PC-3 (cell line): Measurements from ENCODE around the gene TUBGCP6. TPM values are rescaled to one million over a fixed set of nuclear protein-coding genes. Genes with fewer than 3 reads are reported as not detected.

ENCODE experiments used
- ATAC-seq: fragments of 200-7000 bp; cut with Tn5 transposase; 2 replicates; pipeline ENCODE4 v1.9.1; 2020; ENCODE audit warnings: mild to moderate bottlenecking, moderate library complexity
- BruUV-seq: library from RNA; stranded (reverse); fragments of 400-500 nt; replicated peaks from 2 replicates; lab custom pipeline; 2021; lab: Mats Ljungman, UMichigan
- CTCF ChIA-PET: fragments of 300-600 bp; sonication (Branson Sonifier 250); formaldehyde crosslinking; loops from one replicate; lab custom pipeline; 2022; ENCODE audit warnings: antibody characterized with exemption; lab: Charles Lee
- POLR2A ChIA-PET: fragments of 300-600 bp; sonication (Branson Sonifier 250); formaldehyde crosslinking; loops from one replicate; lab custom pipeline; 2022; ENCODE audit warnings: antibody characterized with exemption; ENCODE audit not compliant: unreplicated experiment; lab: Charles Lee
- DNase-seq: peaks from one replicate; pipeline ENCODE4 v3.0.0-alpha.2; 2015
- H2AFZ ChIP-seq: fragments of 300-600 bp; sonication (generic); 2 replicates; pipeline ENCODE4 v1.6.0; 2016; ENCODE audit warnings: antibody characterized with exemption, low read length
- H3F3A ChIP-seq: fragments of 300-600 bp; sonication (generic); one replicate; pipeline ENCODE4 v1.6.0; 2017; ENCODE audit warnings: antibody characterized with exemption, low read length, control low read depth, mild to moderate bottlenecking; ENCODE audit not compliant: unreplicated experiment
- H3K27ac ChIP-seq: fragments of 300-600 bp; sonication (generic); 2 replicates; pipeline ENCODE4 v1.5.1; 2016; ENCODE audit warnings: mild to moderate bottlenecking, low read length
- H3K27me3 ChIP-seq: fragments of 300-600 bp; sonication (generic); 2 replicates; pipeline ENCODE4 v1.6.1; 2016; ENCODE audit warnings: low read length, mixed read lengths
- H3K36me3 ChIP-seq: fragments of 300-600 bp; sonication (generic); 2 replicates; pipeline ENCODE4 v1.6.1; 2016; ENCODE audit warnings: low read depth, mixed run types, low read length, mixed read lengths
- H3K4me1 ChIP-seq: fragments of 300-600 bp; sonication (generic); 2 replicates; pipeline ENCODE4 v1.5.1; 2016; ENCODE audit warnings: low read length; ENCODE audit not compliant: insufficient read depth
- H3K4me2 ChIP-seq: fragments of 300-600 bp; sonication (generic); 2 replicates; pipeline ENCODE4 v1.6.0; 2016; ENCODE audit warnings: low read length
- H3K4me3 ChIP-seq: fragments of 300-600 bp; sonication (generic); 2 replicates; pipeline ENCODE4 v1.5.1; 2016; ENCODE audit warnings: mild to moderate bottlenecking, low read length, mixed read lengths
- H3K79me2 ChIP-seq: fragments of 300-600 bp; sonication (generic); 2 replicates; pipeline ENCODE4 v1.6.1; 2017; ENCODE audit warnings: low read length, mixed read lengths
- H3K9ac ChIP-seq: fragments of 300-600 bp; sonication (generic); 2 replicates; pipeline ENCODE4 v1.6.0; 2016; ENCODE audit warnings: mild to moderate bottlenecking, low read length
- H3K9me2 ChIP-seq: fragments of 300-600 bp; sonication (generic); replicated peaks from 2 replicates; pipeline ENCODE4 v1.6.1; 2016; ENCODE audit warnings: mixed run types, low read length, mixed read lengths
- H3K9me3 ChIP-seq: fragments of 300-600 bp; sonication (generic); 2 replicates; pipeline ENCODE4 v1.6.1; 2016; ENCODE audit warnings: low read length, mixed read lengths
- H4K20me1 ChIP-seq: fragments of 300-600 bp; sonication (generic); 2 replicates; pipeline ENCODE4 v1.6.1; 2016; ENCODE audit warnings: low read length, mixed read lengths
- CTCF ChIP-seq: fragments of 300-600 bp; sonication (generic); conservative IDR thresholded peaks from 2 replicates; pipeline ENCODE4 v1.5.1; 2017; ENCODE audit warnings: antibody characterized with exemption, low read depth, mild to moderate bottlenecking, low read length
- EZH2 ChIP-seq: fragments of 300-600 bp; sonication (generic); IDR thresholded peaks from one replicate; pipeline ENCODE4 v1.6.1; 2017; ENCODE audit warnings: antibody characterized with exemption, mild to moderate bottlenecking, low read length; ENCODE audit not compliant: unreplicated experiment
- EZH2phosphoT487 ChIP-seq: fragments of 300-600 bp; sonication (generic); IDR thresholded peaks from 2 replicates; pipeline ENCODE4 v1.6.1; 2018; ENCODE audit warnings: mild to moderate bottlenecking, antibody characterized with exemption, low read length, borderline replicate concordance
- intact Hi-C: fragments of 100-400 bp; cut with micrococcal nuclease; formaldehyde crosslinking; loops from 2 replicates; pipeline ENCODE4 v1.9.0; 2023
- total RNA-seq: library from RNA; depleted of rRNA; stranded (reverse); fragments of >200 nt; gene quantifications from 2 replicates; pipeline ENCODE4 v1.2.3, GENCODE V29; 2014

The TUBGCP6 gene
- total RNA-seq, 1 experiment from 2014 or later: 32.1 TPM

GRCh38 chr22:50197856-50198623 is 46.8 kb downstream of the TUBGCP6 start:
- Histone ChIP-seq H3K27me3 (no peaks in the 10 kb centered on the region), H3F3A (no peaks in the 10 kb centered on the region), H3K4me1 (peaks cover 3% of the 10 kb centered on the region), H3K4me2 (no peak overlapping the region), H3K36me3 (no peaks in the 10 kb centered on the region; the same call in 1 of the 2 replicates), H3K79me2 (peaks cover 21% of the 10 kb centered on the region), H4K20me1 (no peaks in the 10 kb centered on the region), H3K9ac (no peak overlapping the region), H3K9me2 (no peaks in the 10 kb centered on the region), H3K27ac (no peak overlapping the region), H3K9me3 (no peaks in the 10 kb centered on the region), H2AFZ (no peak overlapping the region), H3K4me3 (no peak overlapping the region)
- no peak for ATAC-seq
- no TSS peak for BruUV-seq
- CTCF ChIA-PET: no interaction called here
- intact Hi-C loops: no loop called here
- no peak for DNase-seq
- TF ChIP-seq EZH2phosphoT487 (no peak), EZH2 (no peak), CTCF (no peak)
- POLR2A ChIA-PET: no interaction called here

- Histone ChIP-seq H3K4me3 (no peak overlapping the region), H3F3A (no peaks in the 10 kb centered on the region), H3K4me1 (peaks cover 4% of the 10 kb centered on the region), H2AFZ (no peak overlapping the region), H3K4me2 (no peak overlapping the region), H3K9me2 (no peaks in the 10 kb centered on the region), H3K36me3 (no peaks in the 10 kb centered on the region; the same call in 1 of the 2 replicates), H3K79me2 (peaks cover 21% of the 10 kb centered on the region), H4K20me1 (0 out of 2 replicates have a peak, but pooled peaks cover 4% of the 10 kb centered on the region), H3K27ac (no peak overlapping the region), H3K9ac (no peak overlapping the region), H3K27me3 (no peaks in the 10 kb centered on the region), H3K9me3 (no peaks in the 10 kb centered on the region)
- ChIA-PET CTCF (no interaction called here), POLR2A (no interaction called here)
- TF ChIP-seq CTCF (no peak), EZH2 (no peak), EZH2phosphoT487 (no peak)
- no peak for DNase-seq
- no TSS peak for BruUV-seq
- intact Hi-C loops: no loop called here
- ATAC-seq: no peak
Observed at GRCh38 chr22:50197000-50197800, 47.6 kb downstream of the TUBGCP6 start.
